Fibroblast of lung (primary cell): ENCODE results near the gene SLC24A3. TPM values are rescaled to one million over a fixed set of nuclear protein-coding genes. Genes with fewer than 3 reads are reported as not detected.

Experiments
- DNase-seq, 2 donors: peaks; one replicate each; pipeline versions ENCODE4 v3.0.0 to v3.0.0-alpha.2; 2010; ENCODE audit warnings: low read depth in 2 of 2
- H2AFZ ChIP-seq: 2 replicates; pipeline ENCODE4 v1.5.1; 2012; ENCODE audit warnings: low read length, control low read depth, inconsistent platforms
- H3K27ac ChIP-seq: 2 replicates; pipeline ENCODE4 v1.5.1; 2011; ENCODE audit warnings: low read length, control low read depth; ENCODE audit not compliant: insufficient read depth
- H3K27me3 ChIP-seq: 2 replicates; pipeline ENCODE4 v1.5.1; 2011; ENCODE audit warnings: mild to moderate bottlenecking, low read length; ENCODE audit not compliant: control insufficient read depth, insufficient read depth
- H3K36me3 ChIP-seq: 2 replicates; pipeline ENCODE4 v1.5.1; 2011; ENCODE audit warnings: low read length; ENCODE audit not compliant: control insufficient read depth, insufficient read depth
- H3K4me1 ChIP-seq: 2 replicates; pipeline ENCODE4 v1.5.1; 2011; ENCODE audit warnings: low read length; ENCODE audit not compliant: control insufficient read depth, insufficient read depth; ENCODE audit errors: extremely low read depth
- H3K4me2 ChIP-seq: 2 replicates; pipeline ENCODE4 v1.5.1; 2011; ENCODE audit warnings: low read length, control low read depth; ENCODE audit not compliant: insufficient read depth; ENCODE audit errors: extremely low read depth
- H3K4me3 ChIP-seq, 4 experiments: fragments of 200-600 bp in 1 of 4; sonication (generic) in 1 of 4; replicated peaks in 1 of 4; 2 replicates each; pipeline ENCODE4 v1.5.1; 2011 to 2016; ENCODE audit warnings: low read length in 4 of 4, low read depth in 3 of 4, mild to moderate bottlenecking in 3 of 4, control low read depth in 2 of 4, inconsistent platforms in 1 of 4, mixed read lengths in 1 of 4; ENCODE audit not compliant: insufficient read depth in 1 of 4; ENCODE audit errors: control extremely low read depth in 1 of 4
- H3K79me2 ChIP-seq: 2 replicates; pipeline ENCODE4 v1.5.1; 2012; ENCODE audit warnings: mild to moderate bottlenecking, low read length, inconsistent platforms; ENCODE audit not compliant: control insufficient read depth, insufficient read depth
- H3K9ac ChIP-seq: 2 replicates; pipeline ENCODE4 v1.5.1; 2011; ENCODE audit warnings: mild to moderate bottlenecking, low read length, control low read depth; ENCODE audit not compliant: insufficient read depth
- H3K9me3 ChIP-seq: 2 replicates; pipeline ENCODE4 v1.5.1; 2012; ENCODE audit warnings: low read depth, low read length; ENCODE audit not compliant: control insufficient read depth, insufficient read depth
- H4K20me1 ChIP-seq: 2 replicates; pipeline ENCODE4 v1.5.1; 2011; ENCODE audit warnings: low read length; ENCODE audit not compliant: control insufficient read depth, insufficient read depth; ENCODE audit errors: extremely low read depth
- CTCF ChIP-seq, 2 donors: IDR thresholded peaks in 1 of 2; conservative IDR thresholded peaks in 1 of 2; 1 replicate in 1 of 2; 2 replicates in 1 of 2; pipeline ENCODE4 v1.5.1; 2011 to 2012; ENCODE audit warnings: low read length in 2 of 2, control low read depth in 1 of 2, inconsistent platforms in 1 of 2, low read depth in 1 of 2, mild to moderate bottlenecking in 1 of 2
- EZH2 ChIP-seq: IDR thresholded peaks from 2 replicates; pipeline ENCODE4 v1.5.1; 2012; ENCODE audit warnings: low read length, control low read depth, mild to moderate bottlenecking; ENCODE audit errors: missing control alignments
- polyA plus RNA-seq, 2 donors: library from polyadenylated mRNA; depleted of rRNA in 1 of 2; stranded (reverse) in 1 of 2; unstranded in 1 of 2; fragments of >200 nt; gene quantifications; 2 replicates each; pipeline ENCODE4 v1.2.1, GENCODE V29; 2011 to 2012; ENCODE audit warnings: missing spikeins in 1 of 2
- total RNA-seq: library from RNA; depleted of rRNA; stranded (reverse); fragments of >200 nt; gene quantifications from 2 replicates; pipeline ENCODE4 v1.2.1, GENCODE V29; 2014

SLC24A3 gene
- total and polyA plus RNA-seq, 2 donors (not counting 1 experiment from before 2014, with no cell fraction given) = 0.03 to 1.8 TPM

GRCh38 chr20:19648024-19648423 lies 435.6 kb downstream of the SLC24A3 start:
- Histone ChIP-seq H3K4me3 (no peak overlapping the region), H3K9me3 (no peaks in the 10 kb centered on the region), H3K4me1 (no peaks in the 10 kb centered on the region), H2AFZ (no peak overlapping the region), H3K4me2 (no peak overlapping the region), H3K9ac (no peak overlapping the region), H3K27ac (no peak overlapping the region), H3K36me3 (no peaks in the 10 kb centered on the region), H3K27me3 (no peaks in the 10 kb centered on the region), H3K79me2 (no peaks in the 10 kb centered on the region), H4K20me1 (no peaks in the 10 kb centered on the region)
- TF ChIP-seq EZH2 = no peak
- no peak for DNase-seq

- no peaks in the 10 kb centered on the region for H3K79me2 ChIP-seq
- TF ChIP-seq CTCF (conservative IDR thresholded peaks at IDR 0.05 in 1 of 2, IDR thresholded peaks at IDR 0.05 in 1 of 2; ENCODE audit: low read depth in 1 of 2, low read length in 2 of 2) (no peak), EZH2 (no peak)
Measured at GRCh38 chr20:19649041-19649440, 436.6 kb downstream of the SLC24A3 start.

GRCh38 chr20:19652591-19653026 lies 440.2 kb downstream of the SLC24A3 start:
- Histone ChIP-seq H3K36me3 (no peaks in the 10 kb centered on the region), H3K9ac (no peak overlapping the region), H3K4me1 (no peaks in the 10 kb centered on the region), H3K9me3 (no peaks in the 10 kb centered on the region), H3K27me3 (no peaks in the 10 kb centered on the region), H3K27ac (no peak overlapping the region), H3K4me2 (no peak overlapping the region), H4K20me1 (no peaks in the 10 kb centered on the region), H3K79me2 (no peaks in the 10 kb centered on the region), H2AFZ (no peak overlapping the region), H3K4me3 (no peak overlapping the region)
- DNase-seq = no peak
- TF ChIP-seq EZH2 = no peak
- TF ChIP-seq CTCF (conservative IDR thresholded peaks at IDR 0.05 in 1 of 2, IDR thresholded peaks at IDR 0.05 in 1 of 2; ENCODE audit: low read depth in 1 of 2, low read length in 2 of 2) = no peak

More at GRCh38 chr20:19649041-19649440, 436.6 kb downstream of the SLC24A3 start:
- no peak overlapping the region for H3K27ac ChIP-seq
- H3K4me2 ChIP-seq = no peak overlapping the region
- no peaks in the 10 kb centered on the region for H3K4me1 ChIP-seq
- no peak overlapping the region for H3K4me3 ChIP-seq
- H3K9ac ChIP-seq = no peak overlapping the region
- H3K36me3 ChIP-seq = no peaks in the 10 kb centered on the region
- no peaks in the 10 kb centered on the region for H3K27me3 ChIP-seq
- no peaks in the 10 kb centered on the region for H4K20me1 ChIP-seq
- H3K9me3 ChIP-seq = no peaks in the 10 kb centered on the region
- H2AFZ ChIP-seq = no peak overlapping the region
- DNase-seq = no peak
